Activated T-cell treated with anti-CD3 and anti-CD28 coated beads for 48 hours (primary cell): ENCODE results near the gene FSTL5.

Experiments used
- DNase-seq: peaks from one replicate; pipeline ENCODE4 v3.0.0-alpha.2; 2020; ENCODE audit warnings: low read depth

FSTL5 gene

DNA sequence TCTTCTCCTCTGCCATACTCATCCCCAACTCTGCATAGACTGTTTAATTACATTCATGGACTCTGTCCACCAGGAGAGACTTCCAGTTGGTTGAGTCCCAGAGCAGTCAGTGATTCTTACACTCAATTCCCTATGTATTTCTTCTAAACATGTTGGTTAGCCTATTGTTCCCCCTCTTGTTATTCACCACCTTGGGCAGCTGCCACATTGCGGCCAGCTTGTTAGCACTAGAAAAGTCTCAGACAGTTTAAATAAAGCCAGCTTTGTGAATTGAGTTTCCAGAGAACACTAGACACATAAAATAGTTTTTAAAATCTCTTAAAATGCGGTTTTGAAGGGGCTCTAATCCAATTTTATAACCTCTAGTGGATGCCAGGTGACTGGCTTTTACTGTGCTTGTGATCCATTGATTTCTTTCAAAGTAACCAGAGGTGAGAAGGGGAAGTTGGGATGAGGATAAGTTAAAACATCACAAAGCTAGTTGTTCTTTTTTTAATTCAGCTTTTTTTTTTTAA is 827.7 kb downstream of the FSTL5 start:
- no peak for DNase-seq
